ENCODE data around the gene NKAIN1.

DNA sequence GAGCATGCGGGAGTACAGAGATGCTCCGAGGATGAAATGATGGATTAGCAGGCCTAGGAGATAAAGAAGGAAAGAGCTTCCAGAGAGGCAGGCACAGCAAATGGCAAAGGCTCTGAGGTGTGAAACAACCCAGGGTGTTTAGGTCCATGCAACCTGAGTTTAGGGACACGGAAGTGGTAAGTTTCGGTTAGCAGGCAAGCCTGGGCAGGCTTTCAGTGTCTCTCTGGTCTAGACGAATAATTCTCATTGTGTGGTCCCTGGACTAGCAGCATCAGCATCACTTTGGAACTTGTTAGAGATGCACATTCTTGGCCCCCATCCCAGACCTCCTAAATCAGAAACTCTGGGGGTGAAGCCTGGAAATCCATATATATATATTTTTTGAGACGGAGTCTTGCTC lies 18.6 kb downstream of the NKAIN1 start:
- TF ChIP-seq, protein P1, sequence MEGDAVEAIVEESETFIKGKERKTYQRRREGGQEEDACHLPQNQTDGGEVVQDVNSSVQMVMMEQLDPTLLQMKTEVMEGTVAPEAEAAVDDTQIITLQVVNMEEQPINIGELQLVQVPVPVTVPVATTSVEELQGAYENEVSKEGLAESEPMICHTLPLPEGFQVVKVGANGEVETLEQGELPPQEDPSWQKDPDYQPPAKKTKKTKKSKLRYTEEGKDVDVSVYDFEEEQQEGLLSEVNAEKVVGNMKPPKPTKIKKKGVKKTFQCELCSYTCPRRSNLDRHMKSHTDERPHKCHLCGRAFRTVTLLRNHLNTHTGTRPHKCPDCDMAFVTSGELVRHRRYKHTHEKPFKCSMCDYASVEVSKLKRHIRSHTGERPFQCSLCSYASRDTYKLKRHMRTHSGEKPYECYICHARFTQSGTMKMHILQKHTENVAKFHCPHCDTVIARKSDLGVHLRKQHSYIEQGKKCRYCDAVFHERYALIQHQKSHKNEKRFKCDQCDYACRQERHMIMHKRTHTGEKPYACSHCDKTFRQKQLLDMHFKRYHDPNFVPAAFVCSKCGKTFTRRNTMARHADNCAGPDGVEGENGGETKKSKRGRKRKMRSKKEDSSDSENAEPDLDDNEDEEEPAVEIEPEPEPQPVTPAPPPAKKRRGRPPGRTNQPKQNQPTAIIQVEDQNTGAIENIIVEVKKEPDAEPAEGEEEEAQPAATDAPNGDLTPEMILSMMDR (tag by site-specific recombination; IDR thresholded peaks at IDR 0.05): no peak
- TF ChIP-seq, protein P2, sequence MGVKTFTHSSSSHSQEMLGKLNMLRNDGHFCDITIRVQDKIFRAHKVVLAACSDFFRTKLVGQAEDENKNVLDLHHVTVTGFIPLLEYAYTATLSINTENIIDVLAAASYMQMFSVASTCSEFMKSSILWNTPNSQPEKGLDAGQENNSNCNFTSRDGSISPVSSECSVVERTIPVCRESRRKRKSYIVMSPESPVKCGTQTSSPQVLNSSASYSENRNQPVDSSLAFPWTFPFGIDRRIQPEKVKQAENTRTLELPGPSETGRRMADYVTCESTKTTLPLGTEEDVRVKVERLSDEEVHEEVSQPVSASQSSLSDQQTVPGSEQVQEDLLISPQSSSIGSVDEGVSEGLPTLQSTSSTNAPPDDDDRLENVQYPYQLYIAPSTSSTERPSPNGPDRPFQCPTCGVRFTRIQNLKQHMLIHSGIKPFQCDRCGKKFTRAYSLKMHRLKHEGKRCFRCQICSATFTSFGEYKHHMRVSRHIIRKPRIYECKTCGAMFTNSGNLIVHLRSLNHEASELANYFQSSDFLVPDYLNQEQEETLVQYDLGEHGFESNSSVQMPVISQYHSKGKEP (tag by site-specific recombination; IDR thresholded peaks at IDR 0.05): no peak
- TF ChIP-seq, protein P3, sequence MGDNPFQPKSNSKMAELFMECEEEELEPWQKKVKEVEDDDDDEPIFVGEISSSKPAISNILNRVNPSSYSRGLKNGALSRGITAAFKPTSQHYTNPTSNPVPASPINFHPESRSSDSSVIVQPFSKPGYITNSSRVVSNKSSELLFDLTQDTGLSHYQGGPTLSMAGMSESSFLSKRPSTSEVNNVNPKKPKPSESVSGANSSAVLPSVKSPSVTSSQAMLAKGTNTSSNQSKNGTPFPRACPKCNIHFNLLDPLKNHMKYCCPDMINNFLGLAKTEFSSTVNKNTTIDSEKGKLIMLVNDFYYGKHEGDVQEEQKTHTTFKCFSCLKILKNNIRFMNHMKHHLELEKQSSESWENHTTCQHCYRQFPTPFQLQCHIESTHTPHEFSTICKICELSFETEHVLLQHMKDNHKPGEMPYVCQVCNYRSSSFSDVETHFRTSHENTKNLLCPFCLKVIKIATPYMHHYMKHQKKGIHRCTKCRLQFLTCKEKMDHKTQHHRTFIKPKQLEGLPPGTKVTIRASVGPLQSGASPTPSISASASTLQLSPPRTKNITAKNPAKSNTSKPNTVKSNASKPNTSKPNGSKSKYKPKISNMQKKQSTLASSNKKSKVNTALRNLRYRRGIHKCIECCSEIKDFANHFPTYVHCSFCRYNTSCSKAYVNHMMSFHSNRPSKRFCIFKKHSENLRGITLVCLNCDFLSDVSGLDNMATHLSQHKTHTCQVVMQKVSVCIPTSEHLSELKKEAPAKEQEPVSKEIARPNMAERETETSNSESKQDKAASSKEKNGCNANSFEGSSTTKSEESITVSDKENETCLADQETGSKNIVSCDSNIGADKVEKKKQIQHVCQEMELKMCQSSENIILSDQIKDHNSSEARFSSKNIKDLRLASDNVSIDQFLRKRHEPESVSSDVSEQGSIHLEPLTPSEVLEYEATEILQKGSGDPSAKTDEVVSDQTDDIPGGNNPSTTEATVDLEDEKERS (tag by site-specific recombination; IDR thresholded peaks at IDR 0.05): no peak
- TF ChIP-seq, protein P4, sequence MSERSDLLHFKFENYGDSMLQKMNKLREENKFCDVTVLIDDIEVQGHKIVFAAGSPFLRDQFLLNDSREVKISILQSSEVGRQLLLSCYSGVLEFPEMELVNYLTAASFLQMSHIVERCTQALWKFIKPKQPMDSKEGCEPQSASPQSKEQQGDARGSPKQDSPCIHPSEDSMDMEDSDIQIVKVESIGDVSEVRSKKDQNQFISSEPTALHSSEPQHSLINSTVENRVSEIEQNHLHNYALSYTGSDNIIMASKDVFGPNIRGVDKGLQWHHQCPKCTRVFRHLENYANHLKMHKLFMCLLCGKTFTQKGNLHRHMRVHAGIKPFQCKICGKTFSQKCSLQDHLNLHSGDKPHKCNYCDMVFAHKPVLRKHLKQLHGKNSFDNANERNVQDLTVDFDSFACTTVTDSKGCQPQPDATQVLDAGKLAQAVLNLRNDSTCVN (tag by site-specific recombination; optimal IDR thresholded peaks at IDR 0.05): no peak
- no peak for TF ChIP-seq ZNF610 (tag by site-specific recombination; IDR thresholded peaks at IDR 0.05; ENCODE audit: borderline replicate concordance)
- TF ChIP-seq ZSCAN30 (tag by site-specific recombination; IDR thresholded peaks at IDR 0.05): no peak
- no peak for TF ChIP-seq ZNF292 (tag by site-specific recombination; IDR thresholded peaks at IDR 0.05; ENCODE audit: borderline replicate concordance, low read depth)
- TF ChIP-seq, protein P5, sequence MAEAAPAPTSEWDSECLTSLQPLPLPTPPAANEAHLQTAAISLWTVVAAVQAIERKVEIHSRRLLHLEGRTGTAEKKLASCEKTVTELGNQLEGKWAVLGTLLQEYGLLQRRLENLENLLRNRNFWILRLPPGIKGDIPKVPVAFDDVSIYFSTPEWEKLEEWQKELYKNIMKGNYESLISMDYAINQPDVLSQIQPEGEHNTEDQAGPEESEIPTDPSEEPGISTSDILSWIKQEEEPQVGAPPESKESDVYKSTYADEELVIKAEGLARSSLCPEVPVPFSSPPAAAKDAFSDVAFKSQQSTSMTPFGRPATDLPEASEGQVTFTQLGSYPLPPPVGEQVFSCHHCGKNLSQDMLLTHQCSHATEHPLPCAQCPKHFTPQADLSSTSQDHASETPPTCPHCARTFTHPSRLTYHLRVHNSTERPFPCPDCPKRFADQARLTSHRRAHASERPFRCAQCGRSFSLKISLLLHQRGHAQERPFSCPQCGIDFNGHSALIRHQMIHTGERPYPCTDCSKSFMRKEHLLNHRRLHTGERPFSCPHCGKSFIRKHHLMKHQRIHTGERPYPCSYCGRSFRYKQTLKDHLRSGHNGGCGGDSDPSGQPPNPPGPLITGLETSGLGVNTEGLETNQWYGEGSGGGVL (tag by site-specific recombination; IDR thresholded peaks at IDR 0.05): no peak

Measured in HEK293 (cell line).